ENCODE results near the gene ITGA11.

The ITGA11 gene

DNA sequence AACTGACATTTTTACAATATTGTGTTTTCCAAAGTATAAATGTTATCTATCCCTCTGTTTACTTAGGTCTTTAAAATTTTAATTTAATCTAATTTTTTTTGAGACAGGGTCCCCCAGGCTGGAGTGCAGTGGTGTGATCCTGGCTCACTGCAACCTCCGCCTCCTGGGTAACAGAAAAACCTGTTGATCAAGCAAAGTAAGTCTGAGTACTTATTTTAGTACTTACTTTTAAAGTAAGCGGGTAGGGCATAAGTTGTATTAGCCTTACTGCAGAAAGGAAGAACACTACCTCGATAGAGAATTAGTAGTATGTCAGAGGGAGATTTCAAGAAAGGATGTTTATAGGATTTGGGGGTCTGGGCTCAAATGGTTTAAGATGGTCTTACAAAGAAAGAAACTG is 166.3 kb downstream of the ITGA11 start:
- Histone ChIP-seq H3K27me3 (peaks cover 20% of the 10 kb centered on the region), H3K4me3 (ENCODE audit: low read depth, low read length) (no peak overlapping the region), H3K36me3 (no peaks in the 10 kb centered on the region), H3K9me3 (no peaks in the 10 kb centered on the region), H3K4me1 (no peaks in the 10 kb centered on the region)
- TF ChIP-seq CTCF (IDR thresholded peaks at IDR 0.05; ENCODE audit: low read depth, low read length) = no peak
- DNase-seq = no peak

DNA sequence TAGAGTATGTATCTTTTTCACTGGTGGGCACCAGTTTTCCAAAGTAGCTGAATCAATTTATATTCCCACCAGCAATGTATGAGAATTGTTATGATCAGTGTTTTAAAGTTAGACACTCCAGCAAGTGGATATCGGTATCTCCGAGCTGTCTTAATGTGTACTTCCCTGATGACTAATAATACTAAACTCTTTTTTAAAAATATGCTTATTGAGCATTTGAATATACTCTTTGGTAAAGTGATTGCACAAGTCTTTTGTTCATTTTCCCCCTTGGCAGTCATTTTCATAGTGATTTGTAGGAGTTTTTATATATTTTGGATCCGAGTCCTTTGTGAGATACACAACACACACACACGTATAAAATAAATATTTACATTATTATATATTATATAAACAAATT is 166.9 kb downstream of the ITGA11 start:
- H3K9me3 ChIP-seq = no peaks in the 10 kb centered on the region
- H3K4me3 ChIP-seq (ENCODE audit: low read depth, low read length) = no peak overlapping the region
- no peak for TF ChIP-seq CTCF (IDR thresholded peaks at IDR 0.05; ENCODE audit: low read depth, low read length)
- peaks cover 20% of the 10 kb centered on the region for H3K27me3 ChIP-seq
- H3K36me3 ChIP-seq = no peaks in the 10 kb centered on the region
- DNase-seq = no peak
- no peaks in the 10 kb centered on the region for H3K4me1 ChIP-seq

- H3K36me3 ChIP-seq = no peaks in the 10 kb centered on the region
- TF ChIP-seq CTCF (IDR thresholded peaks at IDR 0.05; ENCODE audit: low read depth, low read length) = no peak
- no peaks in the 10 kb centered on the region for H3K4me1 ChIP-seq
- DNase-seq = no peak
- no peak overlapping the region for H3K4me3 ChIP-seq (ENCODE audit: low read depth, low read length)
- no peaks in the 10 kb centered on the region for H3K9me3 ChIP-seq
- H3K27me3 ChIP-seq = peaks cover 20% of the 10 kb centered on the region
Measured at GRCh38 chr15:68264282-68264681, 167.7 kb downstream of the ITGA11 start.

DNA sequence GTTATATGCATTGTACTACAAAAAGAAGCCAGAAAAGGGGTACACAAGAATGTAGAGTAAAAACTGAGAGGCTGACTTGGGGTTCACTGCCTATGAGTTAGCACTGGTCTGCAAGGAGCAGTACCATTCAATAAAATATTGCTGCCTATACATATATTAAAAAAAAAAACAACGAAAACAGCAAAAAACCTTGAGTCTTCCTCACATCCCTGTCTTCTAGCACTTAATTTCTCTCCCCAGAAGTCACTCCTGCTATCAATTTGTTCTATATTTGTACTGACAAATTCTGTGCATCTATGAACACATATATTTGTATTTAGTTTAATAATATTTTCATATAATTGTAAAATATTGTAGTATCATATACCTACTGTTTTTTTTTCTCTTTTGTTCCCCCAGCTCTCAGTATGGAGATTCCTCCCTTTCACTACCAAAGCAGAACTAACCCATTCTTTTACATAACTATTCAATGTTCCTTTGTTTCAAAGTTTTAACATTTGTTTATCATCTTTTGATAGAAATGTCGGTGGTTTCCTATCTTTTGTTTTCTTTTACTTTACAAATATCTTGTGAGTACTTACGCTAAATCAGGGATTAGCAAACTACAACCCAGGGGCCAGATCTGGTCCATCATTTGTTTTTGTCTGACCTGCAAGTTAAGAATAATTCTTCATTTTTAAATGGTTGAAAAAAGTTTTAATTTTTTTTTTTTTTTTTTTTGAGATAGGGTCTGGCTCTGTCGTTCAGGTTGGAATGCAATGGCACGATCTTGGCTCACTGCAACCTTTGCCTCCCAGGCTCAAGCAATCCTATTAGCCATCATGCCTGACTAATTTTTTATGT is 169.2 kb downstream of the ITGA11 start:
- Histone ChIP-seq H3K4me1 (no peaks in the 10 kb centered on the region), H3K9me3 (no peaks in the 10 kb centered on the region), H3K36me3 (no peaks in the 10 kb centered on the region), H3K27me3 (peaks cover 20% of the 10 kb centered on the region), H3K4me3 (ENCODE audit: low read depth, low read length) (no peak overlapping the region)
- no peak for DNase-seq
- no peak for TF ChIP-seq CTCF (IDR thresholded peaks at IDR 0.05; ENCODE audit: low read depth, low read length)

DNA sequence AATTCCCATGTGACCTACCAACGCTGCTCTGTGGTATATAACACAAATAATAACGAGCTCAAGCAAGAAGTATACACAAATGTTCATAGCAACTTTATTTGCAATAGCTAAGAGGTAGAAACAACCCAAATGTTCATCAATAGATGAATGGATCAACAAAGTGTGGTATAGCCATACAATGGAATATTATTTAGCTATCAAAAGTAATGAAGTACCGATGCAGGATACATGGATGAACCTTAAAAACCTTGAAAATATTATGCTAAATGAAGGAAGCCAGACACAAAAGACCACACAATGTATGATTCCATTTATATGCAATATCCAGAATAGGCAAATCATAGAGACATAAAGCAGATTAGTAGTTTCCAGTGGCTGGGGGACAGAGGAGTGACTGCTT is 170.0 kb downstream of the ITGA11 start:
- Histone ChIP-seq H3K9me3 (no peaks in the 10 kb centered on the region), H3K4me1 (no peaks in the 10 kb centered on the region), H3K4me3 (ENCODE audit: low read depth, low read length) (no peak overlapping the region), H3K36me3 (no peaks in the 10 kb centered on the region), H3K27me3 (peaks cover 20% of the 10 kb centered on the region)
- no peak for DNase-seq
- no peak for TF ChIP-seq CTCF (IDR thresholded peaks at IDR 0.05; ENCODE audit: low read depth, low read length)

DNA sequence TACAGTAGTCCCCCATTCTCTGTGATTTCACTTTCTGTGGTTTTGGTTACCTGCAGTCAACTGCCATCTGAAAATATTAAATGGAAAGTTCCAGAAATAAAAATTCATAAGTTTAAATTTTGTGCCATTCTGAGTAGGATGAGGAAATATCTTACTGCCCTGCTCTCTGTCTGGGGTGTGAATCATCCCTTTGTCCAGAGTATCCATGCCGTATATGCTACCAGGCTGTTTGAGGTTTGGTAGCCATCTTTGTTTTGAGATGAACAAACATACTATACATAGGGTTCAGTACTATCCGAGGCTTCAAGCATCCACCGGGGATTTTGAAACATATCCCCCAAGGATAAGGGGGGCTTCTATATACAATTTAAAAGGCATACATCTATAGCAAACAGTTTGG is 170.7 kb downstream of the ITGA11 start:
- DNase-seq = no peak
- Histone ChIP-seq H3K9me3 (no peaks in the 10 kb centered on the region), H3K27me3 (peaks cover 20% of the 10 kb centered on the region), H3K36me3 (no peaks in the 10 kb centered on the region), H3K4me1 (no peaks in the 10 kb centered on the region), H3K4me3 (ENCODE audit: low read depth, low read length) (no peak overlapping the region)
- TF ChIP-seq CTCF (IDR thresholded peaks at IDR 0.05; ENCODE audit: low read depth, low read length) = no peak

Measured in BE2C (cell line).